ENCODE measurements around the gene GPD2. TPM values are rescaled to one million over a fixed set of nuclear protein-coding genes. Genes with fewer than 3 reads are reported as not detected.
A peak's percentile ranks its signal among the peaks of the same experiment; 100 is the strongest.
"Not testable (repeated sequence)": the region's sequence is repeated elsewhere in the genome, so short reads cannot be mapped to it uniquely, and the experiment has no call there.

Gene GPD2
- polyA plus RNA-seq, 1 donor, result 28.5 TPM

- Histone ChIP-seq H3K27ac (ENCODE audit: low read length) (no peak overlapping the region), H3K36me3 (ENCODE audit: control insufficient read depth, insufficient read depth, low read length) (no peaks in the 10 kb centered on the region), H3K27me3 (ENCODE audit: control insufficient read depth, insufficient read depth, low read length) (no peaks in the 10 kb centered on the region), H3K4me1 (ENCODE audit: control insufficient read depth, insufficient read depth, low read length) (no peaks in the 10 kb centered on the region), H3K9me3 (ENCODE audit: control insufficient read depth, low read depth, low read length) (no peaks in the 10 kb centered on the region), H3K4me3 (ENCODE audit: low read length) (no peak overlapping the region)
- DNase-seq, result no peak
Measured at GRCh38 chr2:156602552-156602933, 166.4 kb downstream of the GPD2 start.

GRCh38 chr2:156615836-156616322, 179.7 kb downstream of the GPD2 start:
- DNase-seq, result peak in 1 of 2 donors; percentile 6
- Histone ChIP-seq H3K4me3 (ENCODE audit: low read length) (no peak overlapping the region), H3K27ac (ENCODE audit: low read length) (no peak overlapping the region), H3K4me1 (ENCODE audit: control insufficient read depth, insufficient read depth, low read length) (no peaks in the 10 kb centered on the region), H3K9me3 (ENCODE audit: control insufficient read depth, low read depth, low read length) (peaks cover 3% of the 10 kb centered on the region), H3K27me3 (ENCODE audit: control insufficient read depth, insufficient read depth, low read length) (no peaks in the 10 kb centered on the region), H3K36me3 (ENCODE audit: control insufficient read depth, insufficient read depth, low read length) (no peaks in the 10 kb centered on the region)
- 11% methylated on average over 1 of the region's 2 CpGs for WGBS (ENCODE audit: insufficient coverage, low lambda C conversion rate)

- not testable (repeated sequence) for H3K27me3 ChIP-seq (ENCODE audit: control insufficient read depth, insufficient read depth, low read length); H3K36me3 ChIP-seq (ENCODE audit: control insufficient read depth, insufficient read depth, low read length); H3K27ac ChIP-seq (ENCODE audit: low read length); H3K9me3 ChIP-seq (ENCODE audit: control insufficient read depth, low read depth, low read length); DNase-seq; H3K4me1 ChIP-seq (ENCODE audit: control insufficient read depth, insufficient read depth, low read length); H3K4me3 ChIP-seq (ENCODE audit: low read length)
- WGBS (ENCODE audit: insufficient coverage, low lambda C conversion rate), result no CpG with 5 or more reads among the region's 33 CpGs
Measured at GRCh38 chr2:156618071-156618470, 181.9 kb downstream of the GPD2 start.

- WGBS (ENCODE audit: insufficient coverage, low lambda C conversion rate), result no CpG with 5 or more reads among the region's 2 CpGs
- Histone ChIP-seq H3K36me3 (ENCODE audit: control insufficient read depth, insufficient read depth, low read length) (no peaks in the 10 kb centered on the region), H3K9me3 (ENCODE audit: control insufficient read depth, low read depth, low read length) (peaks cover 7% of the 10 kb centered on the region), H3K4me3 (ENCODE audit: low read length) (no peak overlapping the region), H3K27ac (ENCODE audit: low read length) (no peak overlapping the region), H3K27me3 (ENCODE audit: control insufficient read depth, insufficient read depth, low read length) (no peaks in the 10 kb centered on the region), H3K4me1 (ENCODE audit: control insufficient read depth, insufficient read depth, low read length) (no peaks in the 10 kb centered on the region)
- no peak for DNase-seq
Measured at GRCh38 chr2:156619021-156619539, 182.9 kb downstream of the GPD2 start.

GRCh38 chr2:156622491-156622890, 186.3 kb downstream of the GPD2 start:
- no peaks in the 10 kb centered on the region for H3K36me3 ChIP-seq (ENCODE audit: control insufficient read depth, insufficient read depth, low read length)
- H3K27ac ChIP-seq (ENCODE audit: low read length), result no peak overlapping the region
- H3K9me3 ChIP-seq (ENCODE audit: control insufficient read depth, low read depth, low read length), result peaks cover 7% of the 10 kb centered on the region
- no peaks in the 10 kb centered on the region for H3K4me1 ChIP-seq (ENCODE audit: control insufficient read depth, insufficient read depth, low read length)
- WGBS (ENCODE audit: insufficient coverage, low lambda C conversion rate), result 100% methylated on average over 1 of the region's 1 CpG
- DNase-seq, result no peak
- no peaks in the 10 kb centered on the region for H3K27me3 ChIP-seq (ENCODE audit: control insufficient read depth, insufficient read depth, low read length)
- no peak overlapping the region for H3K4me3 ChIP-seq (ENCODE audit: low read length)

GRCh38 chr2:156625360-156626170, 189.4 kb downstream of the GPD2 start:
- Histone ChIP-seq H3K27ac (ENCODE audit: low read length) (no peak overlapping the region), H3K36me3 (ENCODE audit: control insufficient read depth, insufficient read depth, low read length) (no peaks in the 10 kb centered on the region), H3K9me3 (ENCODE audit: control insufficient read depth, low read depth, low read length) (peaks cover 4% of the 10 kb centered on the region), H3K27me3 (ENCODE audit: control insufficient read depth, insufficient read depth, low read length) (no peaks in the 10 kb centered on the region), H3K4me1 (ENCODE audit: control insufficient read depth, insufficient read depth, low read length) (no peaks in the 10 kb centered on the region), H3K4me3 (ENCODE audit: low read length) (no peak overlapping the region)
- WGBS (ENCODE audit: insufficient coverage, low lambda C conversion rate), result 100% methylated on average over 1 of the region's 5 CpGs
- peak; percentile 6 to 40 for DNase-seq

GRCh38 chr2:156626931-156627330, 190.8 kb downstream of the GPD2 start:
- no peaks in the 10 kb centered on the region for H3K27me3 ChIP-seq (ENCODE audit: control insufficient read depth, insufficient read depth, low read length)
- no peak for DNase-seq
- no peak overlapping the region for H3K27ac ChIP-seq (ENCODE audit: low read length)
- H3K36me3 ChIP-seq (ENCODE audit: control insufficient read depth, insufficient read depth, low read length), result no peaks in the 10 kb centered on the region
- H3K4me1 ChIP-seq (ENCODE audit: control insufficient read depth, insufficient read depth, low read length), result no peaks in the 10 kb centered on the region
- no peak overlapping the region for H3K4me3 ChIP-seq (ENCODE audit: low read length)
- 100% methylated on average over 1 of the region's 1 CpG for WGBS (ENCODE audit: insufficient coverage, low lambda C conversion rate)
- no peaks in the 10 kb centered on the region for H3K9me3 ChIP-seq (ENCODE audit: control insufficient read depth, low read depth, low read length)

- no peaks in the 10 kb centered on the region for H3K4me1 ChIP-seq (ENCODE audit: control insufficient read depth, insufficient read depth, low read length)
- H3K36me3 ChIP-seq (ENCODE audit: control insufficient read depth, insufficient read depth, low read length), result no peaks in the 10 kb centered on the region
- H3K27ac ChIP-seq (ENCODE audit: low read length), result no peak overlapping the region
- H3K4me3 ChIP-seq (ENCODE audit: low read length), result no peak overlapping the region
- 90% methylated on average over 1 of the region's 1 CpG for WGBS (ENCODE audit: insufficient coverage, low lambda C conversion rate)
- no peaks in the 10 kb centered on the region for H3K9me3 ChIP-seq (ENCODE audit: control insufficient read depth, low read depth, low read length)
- no peak for DNase-seq
- no peaks in the 10 kb centered on the region for H3K27me3 ChIP-seq (ENCODE audit: control insufficient read depth, insufficient read depth, low read length)
Measured at GRCh38 chr2:156630579-156631337, 194.6 kb downstream of the GPD2 start.

GRCh38 chr2:156635646-156636045, 199.5 kb downstream of the GPD2 start:
- Histone ChIP-seq H3K4me3 (ENCODE audit: low read length) (no peak overlapping the region), H3K4me1 (ENCODE audit: control insufficient read depth, insufficient read depth, low read length) (no peaks in the 10 kb centered on the region), H3K27me3 (ENCODE audit: control insufficient read depth, insufficient read depth, low read length) (no peaks in the 10 kb centered on the region), H3K36me3 (ENCODE audit: control insufficient read depth, insufficient read depth, low read length) (no peaks in the 10 kb centered on the region), H3K9me3 (ENCODE audit: control insufficient read depth, low read depth, low read length) (no peaks in the 10 kb centered on the region), H3K27ac (ENCODE audit: low read length) (no peak overlapping the region)
- DNase-seq, result no peak
- WGBS (ENCODE audit: insufficient coverage, low lambda C conversion rate), result no CpG with 5 or more reads among the region's 3 CpGs
